ENCODE results near the gene RNASE12. TPM values are rescaled to one million over a fixed set of nuclear protein-coding genes. Genes with fewer than 3 reads are reported as not detected.

The RNASE12 gene
- total RNA-seq, 1 experiment from 2014 or later: not detected

DNA sequence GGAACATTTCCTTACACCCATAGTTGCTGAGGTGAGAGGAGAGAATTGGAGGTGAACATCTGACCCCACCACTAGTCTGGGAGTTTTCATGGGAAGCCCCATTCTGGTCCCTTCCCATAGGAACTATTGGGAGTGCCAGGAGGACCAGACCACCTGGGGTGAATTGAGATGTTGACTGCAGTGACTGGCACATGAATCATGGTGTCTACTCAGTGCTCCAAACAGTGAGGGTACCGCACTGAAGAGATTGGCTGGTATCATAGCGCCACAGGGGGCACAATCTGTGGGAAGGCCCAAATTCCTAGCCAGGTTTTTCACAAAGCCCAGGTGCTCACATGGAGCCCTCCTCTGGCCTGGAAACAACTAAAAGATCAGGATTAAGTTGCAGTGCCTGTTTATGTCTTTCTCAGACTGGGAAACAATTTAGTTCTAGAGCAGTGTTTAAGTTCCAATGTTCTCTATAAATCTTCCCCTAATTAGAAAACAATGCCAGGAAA is 26.6 kb downstream of the RNASE12 start:
- H3K27ac ChIP-seq (ENCODE audit: low read depth, low read length): no peak overlapping the region
- ChIA-PET CTCF (no interaction called here), POLR2A (no interaction called here), RAD21 (ENCODE audit: low non-redundant PET in 1 of 2, low total read pairs in 2 of 2, uncharacterized antibody in 2 of 2, unreplicated experiment in 2 of 2) (no interaction called here)
- H3K9me3 ChIP-seq (ENCODE audit: control insufficient read depth in 1 of 2, insufficient read depth in 1 of 2, low read depth in 1 of 2, low read length in 2 of 2): no peaks in the 10 kb centered on the region
- H3K9me2 ChIP-seq (ENCODE audit: insufficient read depth): no peaks in the 10 kb centered on the region
- no TSS peak for BruUV-seq (replicated peaks)
- no peaks in the 10 kb centered on the region for H3K27me3 ChIP-seq (ENCODE audit: insufficient read depth, low read length)
- no peak overlapping the region for H3K4me2 ChIP-seq (ENCODE audit: low read length)
- no peaks in the 10 kb centered on the region for H4K20me1 ChIP-seq (ENCODE audit: insufficient read depth)
- intact Hi-C loops (cut with micrococcal nuclease): no loop called here
- H3K9ac ChIP-seq (ENCODE audit: low read length): no peak overlapping the region
- ATAC-seq: peak; percentile 22; the same call in 1 of the 2 replicates
- no peaks in the 10 kb centered on the region for H3K4me1 ChIP-seq (ENCODE audit: control insufficient read depth in 1 of 2, insufficient read depth in 2 of 2, low read length in 2 of 2)
- no peak for DNase-seq (ENCODE audit: low read depth, low spot score)
- H3K79me2 ChIP-seq (ENCODE audit: insufficient read depth, low read length): no peaks in the 10 kb centered on the region
- H3K4me3 ChIP-seq (replicated peaks in 1 of 2; ENCODE audit: low read depth in 1 of 2, low read length in 2 of 2): no peak overlapping the region
- no peak overlapping the region for H2AFZ ChIP-seq (ENCODE audit: low read depth, low read length, poor library complexity, severe bottlenecking)
- TF ChIP-seq SP1 (IDR thresholded peaks at IDR 0.05; ENCODE audit: low read depth): no peak
- no peak for TF ChIP-seq CBX3 (IDR thresholded peaks at IDR 0.05; ENCODE audit: low read depth)
- TF ChIP-seq, protein P1, sequence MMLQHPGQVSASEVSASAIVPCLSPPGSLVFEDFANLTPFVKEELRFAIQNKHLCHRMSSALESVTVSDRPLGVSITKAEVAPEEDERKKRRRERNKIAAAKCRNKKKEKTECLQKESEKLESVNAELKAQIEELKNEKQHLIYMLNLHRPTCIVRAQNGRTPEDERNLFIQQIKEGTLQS (IDR thresholded peaks at IDR 0.05): no peak
- no peak for TF ChIP-seq ELF1 (IDR thresholded peaks at IDR 0.05; ENCODE audit: borderline replicate concordance, low read depth)
- no peak for TF ChIP-seq EZH2 (IDR thresholded peaks at IDR 0.05)
- no peak for TF ChIP-seq FOSL1 (IDR thresholded peaks at IDR 0.05; ENCODE audit: low read depth)
- TF ChIP-seq CEBPB (IDR thresholded peaks at IDR 0.05; ENCODE audit: low read depth): no peak
- no peak for TF ChIP-seq RAD21 (IDR thresholded peaks at IDR 0.05; ENCODE audit: low read depth)
- no peak for TF ChIP-seq YY1 (IDR thresholded peaks at IDR 0.05; ENCODE audit: extremely low read depth, insufficient replicate concordance, low read depth, low read length)
- TF ChIP-seq EZH2phosphoT487 (IDR thresholded peaks at IDR 0.05; ENCODE audit: borderline replicate concordance): no peak
- TF ChIP-seq, protein P2, sequence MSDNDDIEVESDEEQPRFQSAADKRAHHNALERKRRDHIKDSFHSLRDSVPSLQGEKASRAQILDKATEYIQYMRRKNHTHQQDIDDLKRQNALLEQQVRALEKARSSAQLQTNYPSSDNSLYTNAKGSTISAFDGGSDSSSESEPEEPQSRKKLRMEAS (IDR thresholded peaks at IDR 0.05): no peak
- no peak for TF ChIP-seq SIN3A (IDR thresholded peaks at IDR 0.05; ENCODE audit: low read depth)
- TF ChIP-seq SRF (IDR thresholded peaks at IDR 0.05; ENCODE audit: low read depth): no peak
- no peak for TF ChIP-seq TCF7L2 (IDR thresholded peaks at IDR 0.05; ENCODE audit: borderline replicate concordance, extremely low read depth, insufficient read depth, insufficient read length)
- no peak for TF ChIP-seq POLR2AphosphoS5 (IDR thresholded peaks at IDR 0.05; ENCODE audit: low read depth, low read length)
- TF ChIP-seq EGR1 (IDR thresholded peaks at IDR 0.05; ENCODE audit: low read depth): no peak
- TF ChIP-seq ZFX (IDR thresholded peaks at IDR 0.05): no peak
- H3K36me3 ChIP-seq (ENCODE audit: control insufficient read depth in 1 of 2, insufficient read depth in 2 of 2, low read length in 2 of 2): no peaks in the 10 kb centered on the region

Measured in HCT116 (cell line).